ENCODE results near the gene TIMM17B.
A peak's percentile ranks its signal among the peaks of the same experiment; 100 is the strongest.
"Not testable (repeated sequence)": the region's sequence is repeated elsewhere in the genome, so short reads cannot be mapped to it uniquely, and the experiment has no call there.

TIMM17B gene

DNA sequence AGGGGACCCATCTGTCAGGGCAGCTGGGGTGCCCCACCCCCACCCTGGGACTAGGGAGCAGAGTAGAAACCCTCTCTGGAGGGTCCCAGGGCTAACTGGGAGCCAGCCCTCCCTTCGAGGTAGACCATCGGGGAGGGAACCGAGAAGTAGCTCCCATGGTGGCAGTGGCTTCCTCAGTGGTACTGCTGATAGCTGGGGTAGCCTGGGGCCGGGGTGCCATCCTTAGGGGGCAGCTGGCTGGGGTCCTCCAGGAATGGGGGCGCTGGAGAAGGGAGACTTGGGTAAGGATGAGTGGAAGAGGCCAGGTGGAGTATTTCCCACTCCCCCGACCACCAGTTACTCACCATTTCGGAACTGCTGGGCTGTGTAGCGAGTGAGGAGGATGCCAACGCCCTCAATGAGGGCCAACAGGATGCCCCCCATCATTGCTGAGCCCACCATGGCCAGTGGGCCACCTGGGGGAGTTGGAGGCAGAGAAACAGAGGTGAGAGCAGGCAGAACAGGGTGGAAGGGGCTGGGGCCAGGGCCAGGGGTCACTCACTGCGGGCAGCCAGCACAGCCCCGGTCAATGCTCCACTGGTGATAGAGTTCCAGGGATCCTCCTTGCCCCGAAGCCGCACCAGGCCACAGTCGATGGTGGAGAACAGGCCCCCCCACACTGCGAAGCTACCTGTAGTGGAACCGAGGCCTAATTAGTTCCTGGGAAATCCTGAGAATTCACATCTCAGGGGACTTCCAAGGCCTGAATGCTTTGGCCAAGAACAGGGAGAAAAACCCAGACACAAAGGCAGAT is 3.8 kb downstream of the TIMM17B start:
- no peak for DNase-seq

DNA sequence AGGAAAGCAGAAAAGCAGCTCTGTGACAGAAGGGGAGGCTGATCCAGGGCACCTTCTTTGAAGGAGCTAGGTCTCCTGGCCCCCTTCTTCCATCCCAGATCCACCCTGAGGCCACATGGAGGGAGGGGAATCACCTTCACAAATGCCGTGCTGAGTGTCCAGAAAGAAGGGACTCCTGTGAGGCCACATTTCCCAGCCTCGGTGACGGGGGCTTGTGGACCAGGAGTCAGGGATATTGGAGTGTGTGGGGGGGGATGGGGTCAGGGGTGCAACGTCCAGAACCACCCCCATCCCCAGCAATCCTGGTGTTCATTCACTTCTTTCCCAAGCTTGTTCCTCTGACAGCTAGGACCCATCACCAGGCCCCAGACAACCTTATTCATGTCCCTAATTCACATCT is 4.7 kb downstream of the TIMM17B start:
- DNase-seq = no peak

DNA sequence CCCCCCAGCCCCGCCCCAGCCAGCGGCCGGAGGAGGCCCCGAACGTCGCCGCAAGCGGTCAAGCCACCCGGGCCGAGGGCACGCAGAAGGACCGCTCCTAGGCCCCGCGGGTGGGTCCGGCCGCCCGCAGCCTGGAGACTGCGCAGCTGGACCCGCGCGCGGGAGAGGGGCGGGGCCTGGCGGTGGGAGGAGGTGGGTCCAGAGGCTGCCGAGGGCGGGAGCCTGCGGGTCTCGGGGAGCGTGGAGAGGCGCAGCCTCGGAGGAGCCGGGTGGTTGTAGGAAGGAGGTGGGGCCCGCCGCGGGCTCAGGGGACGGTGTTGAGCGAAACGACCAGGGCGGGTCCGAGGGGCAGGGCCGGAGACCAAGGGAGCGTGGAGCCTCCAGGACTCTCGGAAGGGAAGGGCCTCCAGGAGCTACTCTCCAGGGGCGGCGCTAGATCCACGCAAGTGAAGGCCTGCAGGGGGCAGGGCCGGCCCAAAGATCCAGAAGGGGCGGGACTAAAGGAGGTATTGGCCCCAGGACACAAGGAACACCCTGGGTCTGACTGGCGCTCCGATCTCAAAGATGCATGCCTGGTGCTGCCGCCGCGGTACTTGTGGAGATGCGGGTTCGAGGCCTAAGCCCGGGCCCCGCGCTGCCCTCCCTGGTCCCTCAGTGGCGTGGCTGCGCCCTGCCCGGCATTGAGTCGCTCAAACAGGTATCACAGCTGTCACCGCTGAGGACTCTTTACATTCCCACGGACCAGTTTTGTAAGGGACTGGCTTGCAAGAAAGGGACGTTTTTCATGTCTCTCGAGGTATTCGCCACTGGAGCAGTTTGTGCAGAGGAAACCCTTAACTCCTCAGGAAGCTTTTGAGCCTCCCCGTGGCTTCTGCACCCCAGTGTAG is 5.9 kb downstream of the TIMM17B start:
- peak; percentile 80 to 85 for DNase-seq

DNA sequence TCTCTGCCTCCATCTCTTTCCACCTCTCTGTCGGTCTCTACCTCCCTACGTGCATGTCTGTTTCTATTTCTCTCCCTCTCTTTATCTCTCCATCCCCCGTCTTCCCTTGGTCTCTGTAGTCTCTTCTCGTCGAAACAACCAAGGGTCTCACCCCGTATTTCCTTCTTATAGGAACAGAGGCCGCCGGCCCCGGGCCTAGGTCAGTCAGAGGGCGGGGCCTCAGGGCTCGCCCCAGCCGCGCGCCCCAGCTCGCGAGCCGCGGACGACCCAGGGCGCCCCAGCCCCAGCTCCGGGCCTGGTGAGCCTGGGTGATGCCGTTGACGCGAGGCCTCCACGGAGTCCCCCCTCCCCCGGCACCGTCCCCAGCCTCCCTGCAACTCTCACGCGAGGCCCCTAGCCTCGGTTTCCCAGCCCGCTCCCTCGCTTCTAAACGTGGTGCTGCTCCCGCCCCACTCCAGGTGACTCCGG is 6.6 kb downstream of the TIMM17B start:
- no peak for DNase-seq

DNA sequence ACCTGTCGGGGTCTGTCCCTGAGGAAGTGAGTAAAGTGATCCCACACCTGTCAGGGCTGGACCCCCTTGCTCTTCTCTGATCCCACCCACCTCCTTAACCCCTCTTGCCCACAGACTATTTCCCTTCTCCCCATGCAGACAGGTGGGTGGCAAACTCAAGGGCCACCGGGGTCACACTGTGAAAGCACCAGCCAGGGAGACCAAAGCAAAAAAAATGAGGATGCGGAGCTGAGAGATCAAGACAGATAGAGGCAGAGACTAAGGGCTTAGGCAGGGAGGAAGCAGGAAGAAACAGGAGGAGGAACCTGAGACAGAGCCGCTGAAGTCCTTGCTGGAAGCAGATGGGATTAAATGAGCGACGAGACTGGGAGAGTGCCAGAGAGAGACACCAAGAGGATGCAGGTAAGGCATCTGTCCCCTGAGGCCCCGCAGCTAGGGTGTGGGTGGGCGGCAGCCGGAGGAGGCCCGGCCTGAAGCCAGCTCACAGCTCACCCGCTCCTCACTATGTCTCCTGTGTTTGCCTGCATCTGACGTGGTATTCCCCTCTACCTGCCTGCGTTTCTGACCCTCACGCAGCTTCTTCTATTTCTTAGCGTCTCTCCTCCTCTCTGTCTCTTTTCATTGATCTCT is 7.2 kb downstream of the TIMM17B start:
- no peak for DNase-seq

DNA sequence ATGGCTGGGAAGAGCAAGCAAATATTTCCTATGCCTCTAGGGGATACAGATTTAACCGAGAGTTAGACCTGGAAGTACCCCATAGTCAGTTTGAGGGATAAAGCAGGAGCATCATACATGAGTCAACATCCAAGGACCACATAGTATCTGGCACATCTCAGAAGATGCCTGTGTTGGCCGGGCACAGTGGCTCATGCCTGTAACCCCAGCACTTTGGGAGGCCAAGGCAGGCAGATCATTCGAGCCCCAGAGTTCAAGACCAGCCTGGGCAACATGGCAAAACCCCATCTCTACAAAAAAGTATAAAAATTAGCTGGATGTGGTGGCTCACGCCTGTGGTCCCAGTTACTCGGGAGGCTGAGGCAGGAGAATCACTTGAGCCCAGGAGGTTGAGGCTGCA is 11.0 kb downstream of the TIMM17B start:
- DNase-seq = not testable (repeated sequence)

DNA sequence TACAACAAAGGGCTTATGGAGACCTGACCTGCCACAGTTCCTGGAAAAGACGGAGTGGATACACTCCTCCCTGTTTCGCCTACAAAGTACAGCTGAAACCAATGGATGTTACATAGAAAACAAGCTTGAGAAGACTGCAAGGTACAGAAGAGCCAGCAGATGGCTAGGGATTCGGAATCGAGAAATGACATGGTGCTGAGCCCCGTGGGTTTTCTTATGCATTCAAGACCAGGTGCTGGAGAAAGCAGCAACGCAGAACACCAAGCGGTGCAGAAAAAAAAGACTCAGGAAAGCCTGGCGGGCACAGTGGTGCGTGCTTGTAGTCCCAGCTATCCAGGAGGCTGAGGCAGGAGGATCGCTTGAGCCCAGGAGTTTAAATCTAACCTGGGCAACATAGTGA is 13.8 kb downstream of the TIMM17B start:
- no peak for DNase-seq

DNA sequence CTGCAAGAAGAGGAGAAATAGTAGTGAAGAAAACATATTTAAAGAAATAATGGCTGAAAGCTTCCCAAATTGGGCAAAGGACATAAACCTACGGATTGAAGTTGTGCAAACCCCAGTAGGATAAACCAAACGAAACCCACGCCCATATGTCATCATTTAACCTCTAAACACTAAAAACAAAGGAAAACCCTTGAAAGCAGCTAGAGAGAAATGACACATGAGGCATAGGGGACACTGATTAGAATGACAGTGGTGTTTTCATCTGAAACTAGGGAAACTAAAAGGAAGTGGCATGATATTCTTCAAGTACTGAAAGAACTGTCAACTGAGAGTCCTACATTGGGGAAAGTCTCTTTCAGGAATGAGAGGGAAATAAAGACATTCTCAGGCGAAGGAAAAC is 20.6 kb downstream of the TIMM17B start:
- not testable (repeated sequence) for DNase-seq

DNA sequence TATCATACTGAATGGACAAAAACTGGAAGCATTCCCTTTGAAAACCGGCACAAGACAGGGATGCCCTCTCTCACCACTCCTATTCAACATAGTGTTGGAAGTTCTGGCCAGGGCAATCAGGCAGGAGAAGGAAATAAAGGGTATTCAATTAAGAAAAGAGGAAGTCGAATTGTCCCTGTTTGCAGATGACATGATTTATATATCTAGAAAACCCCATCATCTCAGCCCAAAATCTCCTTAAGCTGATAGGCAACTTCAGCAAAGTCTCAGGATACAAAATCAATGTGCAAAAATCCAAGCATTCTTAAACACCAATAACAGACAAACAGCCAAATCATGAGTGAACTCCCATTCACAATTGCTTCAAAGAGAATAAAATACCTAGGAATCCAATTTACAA is 25.6 kb downstream of the TIMM17B start:
- not testable (repeated sequence) for DNase-seq

DNA sequence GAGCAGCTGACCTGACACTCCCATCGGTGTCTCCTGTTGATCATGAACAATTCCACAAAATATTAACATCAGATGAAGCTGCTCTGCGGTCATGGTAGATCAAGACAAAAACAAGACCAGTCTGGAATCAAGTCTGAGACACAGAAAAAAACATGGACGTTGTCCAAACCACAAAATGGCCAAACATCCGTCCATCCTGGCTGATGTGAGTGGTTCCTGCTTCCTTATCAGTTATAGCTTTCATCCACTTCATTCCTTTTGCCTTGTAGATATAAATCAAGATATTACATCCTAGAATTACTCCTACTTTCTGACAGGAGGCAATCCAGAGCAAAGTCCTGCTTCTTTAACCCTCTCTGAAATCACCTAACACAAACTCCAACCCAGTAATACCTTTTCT is 33.4 kb downstream of the TIMM17B start:
- no peak for DNase-seq

DNA sequence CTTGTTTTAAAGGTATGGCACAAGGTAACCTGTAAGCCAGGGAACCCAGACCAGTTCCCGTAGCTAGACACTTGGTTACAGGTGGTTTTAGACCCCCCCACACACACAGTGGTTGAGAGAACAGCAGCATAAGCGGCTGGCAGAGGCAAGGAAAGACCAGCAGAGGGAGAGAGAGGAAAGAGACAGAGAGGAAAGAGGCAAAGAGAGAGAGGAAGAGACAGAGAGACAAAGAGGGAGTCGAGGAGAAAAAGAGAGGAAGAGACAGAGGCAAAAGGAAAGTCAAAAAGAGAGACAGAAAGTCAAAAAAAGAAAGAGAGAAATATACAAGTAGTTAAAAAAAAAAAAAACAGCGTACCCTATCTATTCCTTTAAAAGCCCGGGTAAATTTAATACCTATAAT is 42.7 kb downstream of the TIMM17B start:
- DNase-seq = no peak

DNA sequence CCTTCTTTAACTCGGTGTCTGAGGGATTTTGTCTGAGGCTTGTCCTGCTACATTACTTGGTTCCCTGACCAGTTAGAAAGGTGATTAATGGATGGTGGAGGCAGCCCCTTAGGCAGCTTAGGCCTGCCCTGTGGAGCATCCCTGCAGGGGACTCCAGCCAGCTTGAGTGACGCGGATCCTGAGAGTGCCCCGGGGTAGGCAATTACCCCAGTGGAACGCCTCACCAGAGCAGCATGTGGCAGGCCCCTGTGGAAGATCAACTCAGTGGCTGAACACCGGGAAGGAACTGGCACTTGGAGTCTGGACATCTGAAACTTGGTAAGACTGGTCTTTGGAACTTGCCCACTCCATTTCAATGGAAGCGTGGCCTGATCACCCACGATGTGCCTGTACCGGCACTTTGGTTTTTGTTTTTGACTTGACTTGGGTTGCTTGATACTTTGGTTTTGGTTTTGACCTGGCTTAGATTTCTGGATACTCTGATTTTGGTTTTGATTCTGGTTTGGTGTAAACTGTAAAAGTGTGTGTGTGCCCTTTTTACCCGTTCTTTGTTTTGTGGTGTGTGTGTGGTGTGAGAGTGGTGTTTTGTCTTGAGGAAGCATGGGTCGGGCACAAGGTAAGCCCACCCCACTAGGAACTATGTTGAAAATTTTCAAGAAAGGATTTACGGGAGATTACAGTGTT is 43.3 kb downstream of the TIMM17B start:
- DNase-seq = not testable (repeated sequence)

DNA sequence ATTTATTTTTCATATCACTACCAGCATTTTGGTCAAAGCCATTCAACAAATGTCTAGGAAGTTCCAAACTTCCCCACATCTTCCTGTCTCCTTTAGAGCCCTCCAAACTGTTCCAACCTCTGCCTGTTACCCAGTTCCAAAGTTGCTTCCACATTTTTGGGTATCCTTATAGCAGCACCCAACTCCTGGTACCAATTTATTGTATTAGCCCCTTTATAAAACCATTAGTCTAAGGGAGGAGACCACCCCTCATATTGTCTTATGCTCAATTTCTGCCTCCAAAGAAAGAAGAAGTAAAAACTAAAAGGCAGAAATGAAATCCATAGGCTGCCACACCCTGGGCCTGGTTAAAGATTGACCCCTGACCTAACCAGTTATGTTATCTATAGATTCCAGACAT is 44.1 kb downstream of the TIMM17B start:
- not testable (repeated sequence) for DNase-seq

DNA sequence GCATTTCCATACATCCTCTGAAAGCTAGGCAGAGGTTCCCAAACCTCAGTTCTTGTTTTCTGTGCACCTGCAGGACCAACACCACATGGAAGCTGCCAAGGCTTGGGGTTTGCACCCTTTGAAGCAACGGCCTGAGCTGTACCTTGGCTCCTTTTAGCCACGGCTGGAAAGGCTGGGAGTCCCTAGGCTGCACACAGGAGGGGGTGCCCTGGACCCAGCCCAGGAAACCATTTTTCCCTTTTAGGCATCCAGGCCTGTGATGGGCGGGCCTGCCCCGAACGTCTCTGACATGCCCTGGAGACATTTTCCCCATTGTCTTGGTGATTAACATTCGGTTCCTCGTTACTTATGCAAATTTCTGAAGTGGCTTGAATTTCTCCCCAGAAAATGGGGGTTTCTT is 44.7 kb downstream of the TIMM17B start:
- DNase-seq = no peak

DNA sequence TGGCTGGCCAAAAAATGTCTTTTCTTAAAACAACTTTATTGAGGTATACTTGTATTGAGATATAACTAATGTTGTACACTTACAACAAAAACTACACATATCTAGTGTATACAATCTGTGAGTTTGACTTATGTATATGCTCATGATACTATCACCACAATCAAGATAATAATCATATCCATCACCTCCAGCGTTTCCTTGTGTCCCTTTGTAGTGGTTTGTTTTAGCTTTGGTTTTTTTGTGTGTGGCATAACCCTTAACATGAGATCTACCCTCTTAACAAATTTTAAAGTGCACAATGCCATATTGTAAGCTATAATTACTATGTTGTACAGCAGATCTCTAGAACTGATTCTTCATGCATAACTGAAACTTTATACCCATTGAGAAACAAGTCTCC is 48.7 kb downstream of the TIMM17B start:
- no peak for DNase-seq
